GM19099 (cell line): ENCODE data around the gene HS3ST5.

Source experiments
- POLR2A ChIP-seq: IDR thresholded peaks from 3 replicates; pipeline ENCODE4 v1.6.1; 2011; ENCODE audit warnings: low read depth; ENCODE audit not compliant: insufficient read length; ENCODE audit errors: extremely low read depth

HS3ST5 gene

DNA sequence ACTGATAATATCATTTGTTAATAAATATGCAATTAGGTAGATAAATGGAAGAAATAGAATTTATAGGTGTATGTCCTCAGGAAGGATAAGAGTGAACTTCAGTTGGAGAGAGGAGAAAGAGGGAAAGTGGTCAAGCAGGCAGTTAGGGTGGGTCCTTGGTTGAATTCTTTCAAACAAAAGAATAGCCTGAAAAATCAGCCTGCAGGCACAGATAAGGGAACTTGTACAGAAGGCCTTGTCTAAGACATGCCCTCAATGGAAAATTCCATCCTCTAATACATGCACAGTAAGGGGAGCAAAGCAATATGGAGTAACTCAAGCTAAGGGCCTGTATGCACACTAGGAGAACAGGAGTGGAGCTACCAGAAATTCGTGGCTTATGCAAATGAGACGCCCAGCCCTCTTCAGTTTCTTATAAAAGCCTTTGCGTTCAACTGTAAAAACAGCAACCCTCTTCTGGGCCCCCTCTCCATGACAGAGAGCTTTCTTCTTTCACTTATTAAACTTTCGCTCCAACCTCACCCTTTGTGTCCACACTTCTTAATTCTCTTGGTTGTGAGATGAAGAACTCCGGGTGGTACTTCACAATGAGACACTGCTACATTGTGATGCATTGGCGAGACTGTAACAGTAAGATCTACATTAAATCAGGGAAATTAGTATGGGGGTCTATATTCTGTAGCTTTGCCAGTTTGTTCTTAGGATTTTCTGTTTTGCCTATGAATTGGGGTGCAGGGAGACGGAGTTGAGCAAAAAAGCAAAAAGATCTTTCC lies 147.0 kb downstream of the HS3ST5 start:
- no peak for TF ChIP-seq POLR2A

DNA sequence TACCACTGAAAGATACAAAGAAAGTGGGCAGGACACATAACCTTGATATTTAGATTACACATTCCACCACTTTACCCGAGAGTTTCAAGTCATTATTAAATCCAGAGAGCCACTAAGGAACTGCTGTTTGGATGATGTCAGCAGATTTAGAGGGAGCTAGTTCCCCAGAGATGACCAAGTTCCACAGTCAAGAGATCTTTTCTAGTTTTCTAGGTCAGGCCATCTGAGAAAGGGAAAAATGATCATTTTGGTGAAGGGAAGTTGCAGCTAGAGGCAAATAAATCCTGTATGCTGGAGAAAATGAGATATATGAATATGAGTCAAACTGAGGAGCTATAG lies 147.8 kb downstream of the HS3ST5 start:
- TF ChIP-seq POLR2A, result no peak

GRCh38 chr6:114194362-114195026 lies 148.3 kb downstream of the HS3ST5 start:
- TF ChIP-seq POLR2A, result no peak

DNA sequence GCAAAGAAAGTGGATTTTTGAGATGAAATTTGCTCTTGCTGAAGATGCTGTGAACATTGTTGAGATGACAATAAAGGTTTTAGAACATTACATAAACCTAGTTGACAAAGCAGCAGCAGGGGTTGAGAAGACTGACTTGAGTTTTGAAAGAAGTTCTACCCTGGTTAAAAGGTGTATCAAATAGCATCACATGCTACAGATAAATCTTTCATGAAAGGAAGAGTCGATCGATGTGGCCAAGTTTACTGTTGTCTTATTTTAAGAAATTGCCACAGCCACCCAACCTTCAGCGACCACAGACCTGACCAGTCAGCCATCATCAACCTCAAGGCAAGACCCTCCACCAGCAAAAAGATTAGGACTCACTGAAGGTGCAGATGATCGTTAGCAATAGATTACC lies 155.3 kb downstream of the HS3ST5 start:
- no peak for TF ChIP-seq POLR2A

DNA sequence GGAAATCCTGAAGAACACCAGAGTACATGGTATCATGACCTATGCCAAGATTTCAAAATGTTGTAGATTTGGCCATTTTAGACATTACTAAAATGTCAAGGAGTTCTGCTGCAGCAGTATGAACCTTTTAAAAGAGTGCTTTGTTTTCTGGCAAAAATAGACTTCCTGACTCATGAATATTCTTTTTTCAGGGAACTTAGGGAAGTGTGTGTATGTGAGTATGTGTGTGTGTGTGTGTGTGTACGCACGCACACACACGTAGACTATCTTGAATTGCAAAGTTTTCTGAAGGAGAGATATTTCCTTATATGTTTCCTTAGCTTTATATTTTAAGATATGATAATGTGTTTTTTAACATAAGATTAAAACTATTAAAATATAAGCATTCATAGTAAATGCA lies 161.2 kb downstream of the HS3ST5 start:
- TF ChIP-seq POLR2A, result no peak

GRCh38 chr6:114179411-114179810 lies 163.4 kb downstream of the HS3ST5 start:
- no peak for TF ChIP-seq POLR2A

- TF ChIP-seq POLR2A, result no peak
These were observed 166.1 kb downstream of the HS3ST5 start for GRCh38 chr6:114176726-114177125.

GRCh38 chr6:114172576-114173260 lies 170.1 kb downstream of the HS3ST5 start:
- TF ChIP-seq POLR2A, result no peak

- TF ChIP-seq POLR2A, result no peak
These were observed 171.3 kb downstream of the HS3ST5 start for GRCh38 chr6:114171473-114171872.

DNA sequence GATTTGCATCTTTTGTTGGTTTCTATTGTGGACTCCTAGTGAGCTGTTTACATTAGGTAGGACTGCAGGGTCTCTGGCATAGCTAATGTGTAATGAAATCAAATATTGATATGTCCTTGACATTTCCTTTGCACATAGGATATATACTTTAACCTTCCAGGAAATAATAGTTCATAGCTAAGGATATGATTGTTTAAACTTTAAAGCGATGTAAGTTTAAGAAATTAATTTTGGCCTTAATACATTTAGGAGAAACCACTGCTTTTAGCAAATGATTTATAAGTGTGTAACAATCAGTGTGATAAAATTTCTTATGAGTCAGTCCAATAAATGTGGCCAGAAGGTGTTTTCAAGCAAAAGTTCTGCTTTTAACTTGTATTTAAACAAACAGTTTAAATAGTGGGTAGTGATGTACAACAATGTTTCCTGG lies 171.8 kb downstream of the HS3ST5 start:
- TF ChIP-seq POLR2A, result no peak

GRCh38 chr6:114170372-114170771 lies 172.5 kb downstream of the HS3ST5 start:
- no peak for TF ChIP-seq POLR2A

DNA sequence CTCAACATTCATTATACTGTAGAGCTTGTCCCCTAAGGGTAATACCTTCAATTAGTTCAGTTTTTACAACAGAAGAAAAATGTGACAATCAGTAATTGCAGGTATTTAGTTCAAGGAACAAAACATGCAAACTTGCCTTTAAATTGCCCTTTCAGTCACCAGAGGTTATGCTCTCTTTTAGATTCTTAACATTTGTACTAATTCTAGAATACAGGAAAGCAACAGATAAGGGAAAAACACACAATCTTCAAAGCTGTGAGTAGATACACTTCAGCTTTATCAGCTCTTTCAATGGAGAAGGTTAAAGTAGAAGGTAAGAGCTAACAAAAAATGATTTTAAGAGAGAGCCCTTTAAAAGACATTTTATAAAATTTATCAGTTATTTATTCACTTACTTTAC lies 173.1 kb downstream of the HS3ST5 start:
- TF ChIP-seq POLR2A, result no peak

- no peak for TF ChIP-seq POLR2A
These were observed 174.9 kb downstream of the HS3ST5 start for GRCh38 chr6:114167583-114168576.

GRCh38 chr6:114164207-114164606 lies 178.6 kb downstream of the HS3ST5 start:
- no peak for TF ChIP-seq POLR2A
